Measurements from ENCODE around the gene MAGI2. TPM values are rescaled to one million over a fixed set of nuclear protein-coding genes. Genes with fewer than 3 reads are reported as not detected.

Gene MAGI2
- total RNA-seq, 1 experiment from 2014 or later, result 0.22 TPM

GRCh38 chr7:78465894-78466293, 987.6 kb downstream of the MAGI2 start (continued):
- no peak for TF ChIP-seq CEBPB (IDR thresholded peaks at IDR 0.05; ENCODE audit: low read depth)
- no peak for TF ChIP-seq EZH2phosphoT487 (IDR thresholded peaks at IDR 0.05; ENCODE audit: borderline replicate concordance)
- TF ChIP-seq CTCF (IDR thresholded peaks at IDR 0.05 in 2 of 3, conservative IDR thresholded peaks at IDR 0.05 in 1 of 3; ENCODE audit: borderline replicate concordance in 1 of 3, insufficient read depth in 1 of 3, low read depth in 2 of 3, low read length in 2 of 3), result no peak

GRCh38 chr7:78463039-78463438, 990.4 kb downstream of the MAGI2 start:
- Histone ChIP-seq H3K9me2 (ENCODE audit: insufficient read depth) (no peaks in the 10 kb centered on the region), H3K4me2 (ENCODE audit: low read length) (no peak overlapping the region), H3K4me1 (ENCODE audit: control insufficient read depth in 1 of 2, insufficient read depth in 2 of 2, low read length in 2 of 2) (no peaks in the 10 kb centered on the region), H3K36me3 (ENCODE audit: control insufficient read depth in 1 of 2, insufficient read depth in 2 of 2, low read length in 2 of 2) (no peaks in the 10 kb centered on the region), H2AFZ (ENCODE audit: low read depth, low read length, poor library complexity, severe bottlenecking) (no peak overlapping the region), H4K20me1 (ENCODE audit: insufficient read depth) (no peaks in the 10 kb centered on the region), H3K27ac (ENCODE audit: low read depth, low read length) (no peak overlapping the region), H3K4me3 (replicated peaks in 1 of 2; ENCODE audit: low read depth in 1 of 2, low read length in 2 of 2) (no peak overlapping the region), H3K79me2 (ENCODE audit: insufficient read depth, low read length) (no peaks in the 10 kb centered on the region), H3K27me3 (ENCODE audit: insufficient read depth, low read length) (peaks cover 36% of the 10 kb centered on the region), H3K9ac (ENCODE audit: low read length) (no peak overlapping the region), H3K9me3 (ENCODE audit: control insufficient read depth in 1 of 2, insufficient read depth in 1 of 2, low read depth in 1 of 2, low read length in 2 of 2) (no peaks in the 10 kb centered on the region)
- intact Hi-C loops (cut with micrococcal nuclease), result no loop called here
- no TSS peak for BruUV-seq (replicated peaks)
- ChIA-PET POLR2A (no interaction called here), RAD21 (ENCODE audit: low non-redundant PET in 1 of 2, low total read pairs in 2 of 2, uncharacterized antibody in 2 of 2, unreplicated experiment in 2 of 2) (no interaction called here), CTCF (no interaction called here)
- TF ChIP-seq SIN3A (IDR thresholded peaks at IDR 0.05; ENCODE audit: low read depth) (no peak), TCF7L2 (IDR thresholded peaks at IDR 0.05; ENCODE audit: borderline replicate concordance, extremely low read depth, insufficient read depth, insufficient read length) (no peak), SRF (IDR thresholded peaks at IDR 0.05; ENCODE audit: low read depth) (no peak), POLR2AphosphoS5 (IDR thresholded peaks at IDR 0.05; ENCODE audit: low read depth, low read length) (no peak), CEBPB (IDR thresholded peaks at IDR 0.05; ENCODE audit: low read depth) (no peak)
- ATAC-seq (no peak), DNase-seq (ENCODE audit: low read depth, low spot score) (no peak)
